Lung microvascular endothelial cell (primary cell): ENCODE measurements around the gene AS3MT. TPM values are rescaled to one million over a fixed set of nuclear protein-coding genes. Genes with fewer than 3 reads are reported as not detected.
A peak's percentile ranks its signal among the peaks of the same experiment; 100 is the strongest.

ENCODE experiments used
- DNase-seq, 2 donors: peaks; one replicate each; pipeline versions ENCODE4 v3.0.0 to v3.0.0-alpha.2; 2010; ENCODE audit warnings: low read depth in 2 of 2
- total RNA-seq: library from RNA; depleted of rRNA; stranded (reverse); fragments of >200 nt; gene quantifications from 2 replicates; pipeline ENCODE4 v1.2.1, GENCODE V29; 2014

The AS3MT gene
- total RNA-seq, 1 donor from 2014 or later, result 0.60 TPM

GRCh38 chr10:102855731-102856436 is 13.4 kb upstream of the AS3MT start:
- DNase-seq, result peak; percentile 52 to 76

GRCh38 chr10:102856758-102857424 is 12.4 kb upstream of the AS3MT start:
- no peak for DNase-seq

- no peak for DNase-seq
Measured at GRCh38 chr10:102859911-102860310, 9.4 kb upstream of the AS3MT start.

- no peak for DNase-seq
Measured at GRCh38 chr10:102863660-102864059, 5.6 kb upstream of the AS3MT start.

- no peak for DNase-seq
Measured at GRCh38 chr10:102865620-102866019, 3.6 kb upstream of the AS3MT start.

GRCh38 chr10:102868911-102869257 is 386 bp upstream of the AS3MT start:
- no peak for DNase-seq

GRCh38 chr10:102870221-102870620 is 951 bp downstream of the AS3MT start:
- DNase-seq, result no peak

GRCh38 chr10:102872163-102872562 is 2.9 kb downstream of the AS3MT start:
- DNase-seq, result no peak

GRCh38 chr10:102876747-102877153 is 7.5 kb downstream of the AS3MT start:
- DNase-seq, result no peak

- DNase-seq, result no peak
Measured at GRCh38 chr10:102878629-102879028, 9.4 kb downstream of the AS3MT start.

GRCh38 chr10:102880256-102880655 is 11.0 kb downstream of the AS3MT start:
- no peak for DNase-seq

- no peak for DNase-seq
Measured at GRCh38 chr10:102888048-102888447, 18.8 kb downstream of the AS3MT start.

GRCh38 chr10:102894466-102895213 is 25.4 kb downstream of the AS3MT start:
- no peak for DNase-seq

GRCh38 chr10:102900006-102900405 is 30.7 kb downstream of the AS3MT start:
- no peak for DNase-seq

GRCh38 chr10:102904346-102904745 is 35.1 kb downstream of the AS3MT start:
- DNase-seq, result no peak

GRCh38 chr10:102906507-102906906 is 37.2 kb downstream of the AS3MT start:
- DNase-seq, result no peak

GRCh38 chr10:102914781-102915180 is 45.5 kb downstream of the AS3MT start:
- DNase-seq, result no peak

- no peak for DNase-seq
Measured at GRCh38 chr10:102916173-102916572, 46.9 kb downstream of the AS3MT start.

- DNase-seq, result peak; percentile 78 to 79
Measured at GRCh38 chr10:102917314-102917961, 48.2 kb downstream of the AS3MT start.

- DNase-seq, result peak; percentile 100
Measured at GRCh38 chr10:102917962-102918816, 48.9 kb downstream of the AS3MT start, which contains the start of gene CNNM2. Gene CNNM2, plus strand, starts transcription at chr10:102918294. Its CDS starts 187 bp downstream, at chr10:102918481.

- DNase-seq, result peak in 1 of 2 donors; percentile 5
Measured at GRCh38 chr10:102918817-102919245, 49.6 kb downstream of the AS3MT start.
